HepG2 (cell line): Measurements from ENCODE around the gene RNF14.
A peak's percentile ranks its signal among the peaks of the same experiment; 100 is the strongest.

Experiments used
- CEBPB ChIP-seq: IDR thresholded peaks from 2 replicates; pipeline ENCODE4 v1.6.1; 2011; ENCODE audit warnings: low read depth, low read length, improper control_type of control experiment, borderline replicate concordance
- HES4 ChIP-seq: sonication (generic); formaldehyde crosslinking; IDR thresholded peaks from 2 replicates; pipeline ENCODE4 v1.9.0; 2021; ENCODE audit warnings: mild to moderate bottlenecking, missing genetic modification reagents, borderline replicate concordance
- POLR2AphosphoS2 ChIP-seq: IDR thresholded peaks from 2 replicates; pipeline ENCODE4 v1.6.1; 2011; ENCODE audit warnings: low read depth, low read length, improper control_type of control experiment
- SMC3 ChIP-seq: IDR thresholded peaks from 2 replicates; pipeline ENCODE4 v1.6.1; 2011; ENCODE audit warnings: low read length, improper control_type of control experiment
- TAF15 ChIP-seq: fragments of 200-400 bp; formaldehyde crosslinking; IDR thresholded peaks from one replicate; pipeline ENCODE4 v1.6.1; 2018; ENCODE audit warnings: mild to moderate bottlenecking, low read depth, low read length; ENCODE audit not compliant: poor library complexity, severe bottlenecking
- TF ChIP-seq, protein P1 (sequence below): sonication (generic); formaldehyde crosslinking; IDR thresholded peaks from 2 replicates; pipeline ENCODE4 v1.4.0; 2020; ENCODE audit warnings: missing genetic modification reagents, borderline replicate concordance
- TF ChIP-seq, protein P2 (sequence below): sonication (generic); formaldehyde crosslinking; IDR thresholded peaks from 2 replicates; pipeline ENCODE4 v1.5.0; 2020; ENCODE audit warnings: mild to moderate bottlenecking, missing genetic modification reagents, moderate library complexity
- TF ChIP-seq, protein P3 (sequence below), 2 experiments: sonication (generic) in 1 of 2; formaldehyde crosslinking in 1 of 2; IDR thresholded peaks; 2 replicates each; pipeline versions ENCODE4 v1.4.0 to v1.6.1; 2018 to 2020; ENCODE audit warnings: missing genetic modification reagents in 2 of 2, borderline replicate concordance in 1 of 2, low read depth in 1 of 2, mild to moderate bottlenecking in 1 of 2, missing biosample characterization in 1 of 2
- TF ChIP-seq, protein P4 (sequence below), 2 experiments: IDR thresholded peaks; 2 replicates each; pipeline ENCODE4 v1.6.1; 2011 to 2012; ENCODE audit warnings: low read length in 2 of 2, borderline replicate concordance in 1 of 2, low read depth in 1 of 2, mild to moderate bottlenecking in 1 of 2, moderate library complexity in 1 of 2

DNA sequence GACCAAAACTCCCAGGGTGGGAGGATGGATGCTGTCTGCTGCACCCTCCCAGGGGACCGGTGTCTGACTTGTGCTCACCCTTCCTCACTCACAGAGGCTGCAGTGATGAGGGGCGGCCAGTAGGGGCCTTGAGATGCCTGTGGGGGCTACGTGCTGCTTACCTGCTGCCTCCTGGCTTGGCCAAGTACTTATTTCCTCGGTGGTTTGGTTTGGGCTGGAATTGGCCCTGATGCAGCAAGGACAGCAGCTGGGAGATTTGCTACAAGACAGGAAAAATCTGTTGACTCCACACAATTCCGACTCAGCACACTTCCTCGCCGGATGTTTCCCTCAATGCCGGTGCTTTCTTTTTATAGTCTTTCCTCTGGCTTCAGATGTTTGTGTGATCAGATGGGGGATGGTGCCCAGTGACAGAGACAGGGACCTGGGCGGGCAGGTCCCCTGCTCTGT, 17.5 kb upstream of the RNF14 start:
- TF ChIP-seq CEBPB (no peak), SMC3 (no peak), HES4 (no peak), POLR2AphosphoS2 (no peak), TAF15 (no peak)
- TF ChIP-seq, protein P1, sequence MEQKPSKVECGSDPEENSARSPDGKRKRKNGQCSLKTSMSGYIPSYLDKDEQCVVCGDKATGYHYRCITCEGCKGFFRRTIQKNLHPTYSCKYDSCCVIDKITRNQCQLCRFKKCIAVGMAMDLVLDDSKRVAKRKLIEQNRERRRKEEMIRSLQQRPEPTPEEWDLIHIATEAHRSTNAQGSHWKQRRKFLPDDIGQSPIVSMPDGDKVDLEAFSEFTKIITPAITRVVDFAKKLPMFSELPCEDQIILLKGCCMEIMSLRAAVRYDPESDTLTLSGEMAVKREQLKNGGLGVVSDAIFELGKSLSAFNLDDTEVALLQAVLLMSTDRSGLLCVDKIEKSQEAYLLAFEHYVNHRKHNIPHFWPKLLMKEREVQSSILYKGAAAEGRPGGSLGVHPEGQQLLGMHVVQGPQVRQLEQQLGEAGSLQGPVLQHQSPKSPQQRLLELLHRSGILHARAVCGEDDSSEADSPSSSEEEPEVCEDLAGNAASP (CRISPR knock-in tag): no peak
- TF ChIP-seq, protein P2, sequence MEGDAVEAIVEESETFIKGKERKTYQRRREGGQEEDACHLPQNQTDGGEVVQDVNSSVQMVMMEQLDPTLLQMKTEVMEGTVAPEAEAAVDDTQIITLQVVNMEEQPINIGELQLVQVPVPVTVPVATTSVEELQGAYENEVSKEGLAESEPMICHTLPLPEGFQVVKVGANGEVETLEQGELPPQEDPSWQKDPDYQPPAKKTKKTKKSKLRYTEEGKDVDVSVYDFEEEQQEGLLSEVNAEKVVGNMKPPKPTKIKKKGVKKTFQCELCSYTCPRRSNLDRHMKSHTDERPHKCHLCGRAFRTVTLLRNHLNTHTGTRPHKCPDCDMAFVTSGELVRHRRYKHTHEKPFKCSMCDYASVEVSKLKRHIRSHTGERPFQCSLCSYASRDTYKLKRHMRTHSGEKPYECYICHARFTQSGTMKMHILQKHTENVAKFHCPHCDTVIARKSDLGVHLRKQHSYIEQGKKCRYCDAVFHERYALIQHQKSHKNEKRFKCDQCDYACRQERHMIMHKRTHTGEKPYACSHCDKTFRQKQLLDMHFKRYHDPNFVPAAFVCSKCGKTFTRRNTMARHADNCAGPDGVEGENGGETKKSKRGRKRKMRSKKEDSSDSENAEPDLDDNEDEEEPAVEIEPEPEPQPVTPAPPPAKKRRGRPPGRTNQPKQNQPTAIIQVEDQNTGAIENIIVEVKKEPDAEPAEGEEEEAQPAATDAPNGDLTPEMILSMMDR (CRISPR knock-in tag): peak; percentile 39
- TF ChIP-seq, protein P3, sequence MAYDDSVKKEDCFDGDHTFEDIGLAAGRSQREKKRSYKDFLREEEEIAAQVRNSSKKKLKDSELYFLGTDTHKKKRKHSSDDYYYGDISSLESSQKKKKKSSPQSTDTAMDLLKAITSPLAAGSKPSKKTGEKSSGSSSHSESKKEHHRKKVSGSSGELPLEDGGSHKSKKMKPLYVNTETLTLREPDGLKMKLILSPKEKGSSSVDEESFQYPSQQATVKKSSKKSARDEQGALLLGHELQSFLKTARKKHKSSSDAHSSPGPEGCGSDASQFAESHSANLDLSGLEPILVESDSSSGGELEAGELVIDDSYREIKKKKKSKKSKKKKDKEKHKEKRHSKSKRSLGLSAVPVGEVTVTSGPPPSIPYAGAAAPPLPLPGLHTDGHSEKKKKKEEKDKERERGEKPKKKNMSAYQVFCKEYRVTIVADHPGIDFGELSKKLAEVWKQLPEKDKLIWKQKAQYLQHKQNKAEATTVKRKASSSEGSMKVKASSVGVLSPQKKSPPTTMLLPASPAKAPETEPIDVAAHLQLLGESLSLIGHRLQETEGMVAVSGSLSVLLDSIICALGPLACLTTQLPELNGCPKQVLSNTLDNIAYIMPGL (CRISPR knock-in tag; IDR thresholded peaks at IDR 0.05; ENCODE audit: borderline replicate concordance in 1 of 2, low read depth in 1 of 2): no peak
- TF ChIP-seq, protein P4, sequence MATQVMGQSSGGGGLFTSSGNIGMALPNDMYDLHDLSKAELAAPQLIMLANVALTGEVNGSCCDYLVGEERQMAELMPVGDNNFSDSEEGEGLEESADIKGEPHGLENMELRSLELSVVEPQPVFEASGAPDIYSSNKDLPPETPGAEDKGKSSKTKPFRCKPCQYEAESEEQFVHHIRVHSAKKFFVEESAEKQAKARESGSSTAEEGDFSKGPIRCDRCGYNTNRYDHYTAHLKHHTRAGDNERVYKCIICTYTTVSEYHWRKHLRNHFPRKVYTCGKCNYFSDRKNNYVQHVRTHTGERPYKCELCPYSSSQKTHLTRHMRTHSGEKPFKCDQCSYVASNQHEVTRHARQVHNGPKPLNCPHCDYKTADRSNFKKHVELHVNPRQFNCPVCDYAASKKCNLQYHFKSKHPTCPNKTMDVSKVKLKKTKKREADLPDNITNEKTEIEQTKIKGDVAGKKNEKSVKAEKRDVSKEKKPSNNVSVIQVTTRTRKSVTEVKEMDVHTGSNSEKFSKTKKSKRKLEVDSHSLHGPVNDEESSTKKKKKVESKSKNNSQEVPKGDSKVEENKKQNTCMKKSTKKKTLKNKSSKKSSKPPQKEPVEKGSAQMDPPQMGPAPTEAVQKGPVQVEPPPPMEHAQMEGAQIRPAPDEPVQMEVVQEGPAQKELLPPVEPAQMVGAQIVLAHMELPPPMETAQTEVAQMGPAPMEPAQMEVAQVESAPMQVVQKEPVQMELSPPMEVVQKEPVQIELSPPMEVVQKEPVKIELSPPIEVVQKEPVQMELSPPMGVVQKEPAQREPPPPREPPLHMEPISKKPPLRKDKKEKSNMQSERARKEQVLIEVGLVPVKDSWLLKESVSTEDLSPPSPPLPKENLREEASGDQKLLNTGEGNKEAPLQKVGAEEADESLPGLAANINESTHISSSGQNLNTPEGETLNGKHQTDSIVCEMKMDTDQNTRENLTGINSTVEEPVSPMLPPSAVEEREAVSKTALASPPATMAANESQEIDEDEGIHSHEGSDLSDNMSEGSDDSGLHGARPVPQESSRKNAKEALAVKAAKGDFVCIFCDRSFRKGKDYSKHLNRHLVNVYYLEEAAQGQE (IDR thresholded peaks at IDR 0.05; ENCODE audit: borderline replicate concordance in 1 of 2, low read depth in 1 of 2, low read length in 2 of 2): no peak
